Stimulated activated CD4-positive, alpha-beta T cell treated with anti-CD3 and anti-CD28 coated beads, Interleukin-1b, Interleukin-23, amount 100 ng/mL, for 1 hour (primary cell): Measurements from ENCODE around the gene CBX4.
"Not testable (repeated sequence)": the region's sequence is repeated elsewhere in the genome, so short reads cannot be mapped to it uniquely, and the experiment has no call there.

ENCODE experiments used
- DNase-seq, 2 donors: peaks; one replicate each; pipeline ENCODE4 v3.0.0-alpha.2; 2020; ENCODE audit warnings: low read depth in 2 of 2

CBX4 gene

DNA sequence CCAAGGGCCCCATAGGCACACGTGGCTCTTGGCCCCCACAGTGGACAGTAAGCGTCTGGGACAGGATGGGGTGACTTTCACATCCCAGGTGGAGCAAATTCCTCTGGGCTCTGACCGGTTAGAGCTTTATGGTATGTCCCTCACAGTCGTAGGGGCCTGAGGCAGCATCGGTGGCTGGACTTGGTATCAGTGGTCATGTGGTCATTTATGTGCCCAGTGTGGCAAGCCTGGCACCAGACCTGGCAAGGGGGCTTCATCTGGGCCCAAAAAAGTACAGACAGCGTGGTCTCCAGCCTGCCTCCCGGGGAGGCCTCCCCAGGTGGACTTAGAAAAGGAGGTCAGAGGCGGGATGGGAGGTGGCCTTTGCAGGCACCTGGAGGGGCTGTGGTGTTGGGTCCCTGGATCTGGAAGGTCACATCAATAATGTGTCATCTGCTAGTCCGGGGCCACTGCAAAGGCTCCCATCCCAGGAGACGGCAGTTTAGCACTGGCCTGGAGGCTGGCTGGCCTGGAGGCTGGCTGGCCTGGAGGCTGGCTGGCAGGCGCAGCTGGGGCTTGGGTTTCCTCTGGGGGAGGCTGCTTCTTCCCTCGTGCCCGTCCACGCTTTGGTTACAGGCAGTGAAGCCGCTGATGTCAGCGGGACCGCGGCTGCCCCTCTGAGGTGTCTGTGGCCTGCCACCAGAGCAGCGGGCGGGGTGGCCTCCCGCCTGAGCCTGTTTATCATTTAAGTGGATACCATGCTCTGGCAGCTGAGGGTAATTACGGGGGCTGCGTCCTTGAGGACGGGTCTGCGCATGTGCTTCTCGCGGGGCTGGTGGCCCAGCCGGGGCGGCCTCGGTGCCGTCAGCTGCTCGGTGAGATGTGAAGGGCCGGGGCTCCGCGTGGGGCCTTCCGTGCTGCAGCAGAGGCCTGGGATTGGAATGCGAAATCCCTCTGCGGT is 20.7 kb upstream of the CBX4 start:
- no peak for DNase-seq

DNA sequence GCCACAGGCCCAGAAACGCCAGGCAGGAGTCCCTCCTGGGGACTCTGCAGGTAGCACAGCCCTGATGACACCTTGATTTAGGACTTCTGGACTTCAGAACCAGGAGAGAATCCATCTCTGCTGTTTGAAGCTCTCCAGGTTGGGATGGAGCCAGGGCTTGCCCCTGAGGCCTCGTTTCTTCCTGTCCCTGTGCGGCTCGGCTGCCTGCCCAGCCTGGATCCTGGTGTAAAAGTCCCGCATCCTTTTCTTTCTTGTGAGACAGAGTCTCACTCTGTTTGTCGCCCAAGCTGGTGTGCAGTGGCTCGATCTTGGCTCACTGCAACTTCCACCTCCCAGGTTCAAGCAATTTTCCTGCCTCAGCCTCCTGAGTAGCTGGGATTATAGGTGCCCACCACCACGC is 17.9 kb upstream of the CBX4 start:
- no peak for DNase-seq

DNA sequence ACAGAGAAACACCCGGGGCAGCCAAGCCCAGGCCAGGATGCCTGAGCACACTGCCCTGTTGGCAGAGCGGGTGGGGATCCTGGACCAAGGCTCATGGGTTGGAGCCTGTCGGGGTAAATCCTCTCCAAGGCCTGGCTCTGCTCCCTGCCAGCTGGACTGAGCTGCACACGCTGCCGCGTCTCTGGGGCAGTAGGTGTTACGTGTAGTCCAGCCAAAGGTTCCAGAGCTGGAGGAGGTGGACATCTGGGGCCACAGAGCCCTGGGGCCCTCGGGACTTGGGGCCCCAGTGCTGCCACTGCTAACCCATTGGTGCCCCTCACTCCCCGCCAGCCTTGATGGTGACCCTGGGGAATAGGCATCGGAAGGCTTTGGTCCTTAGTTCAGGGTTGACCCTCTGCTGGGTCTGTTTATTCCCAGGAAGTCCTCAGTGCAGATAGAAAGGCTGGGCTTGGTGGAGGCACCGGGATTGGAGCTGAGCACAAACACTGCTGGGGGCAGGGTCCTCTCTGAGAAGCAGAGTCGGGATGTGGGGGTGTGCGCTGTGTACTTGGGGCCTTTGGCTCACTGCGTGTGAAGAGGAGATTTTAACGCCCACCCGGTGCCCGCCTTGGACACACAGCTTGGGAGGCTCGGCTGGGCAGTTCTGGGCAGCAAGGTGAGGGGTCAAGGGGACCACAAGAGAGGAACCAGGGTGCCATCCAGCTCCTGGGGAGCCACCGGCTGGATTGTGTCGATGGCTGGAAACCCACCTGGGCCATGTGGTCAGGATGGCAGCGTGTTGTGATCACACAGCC is 16.3 kb upstream of the CBX4 start:
- no peak for DNase-seq

DNA sequence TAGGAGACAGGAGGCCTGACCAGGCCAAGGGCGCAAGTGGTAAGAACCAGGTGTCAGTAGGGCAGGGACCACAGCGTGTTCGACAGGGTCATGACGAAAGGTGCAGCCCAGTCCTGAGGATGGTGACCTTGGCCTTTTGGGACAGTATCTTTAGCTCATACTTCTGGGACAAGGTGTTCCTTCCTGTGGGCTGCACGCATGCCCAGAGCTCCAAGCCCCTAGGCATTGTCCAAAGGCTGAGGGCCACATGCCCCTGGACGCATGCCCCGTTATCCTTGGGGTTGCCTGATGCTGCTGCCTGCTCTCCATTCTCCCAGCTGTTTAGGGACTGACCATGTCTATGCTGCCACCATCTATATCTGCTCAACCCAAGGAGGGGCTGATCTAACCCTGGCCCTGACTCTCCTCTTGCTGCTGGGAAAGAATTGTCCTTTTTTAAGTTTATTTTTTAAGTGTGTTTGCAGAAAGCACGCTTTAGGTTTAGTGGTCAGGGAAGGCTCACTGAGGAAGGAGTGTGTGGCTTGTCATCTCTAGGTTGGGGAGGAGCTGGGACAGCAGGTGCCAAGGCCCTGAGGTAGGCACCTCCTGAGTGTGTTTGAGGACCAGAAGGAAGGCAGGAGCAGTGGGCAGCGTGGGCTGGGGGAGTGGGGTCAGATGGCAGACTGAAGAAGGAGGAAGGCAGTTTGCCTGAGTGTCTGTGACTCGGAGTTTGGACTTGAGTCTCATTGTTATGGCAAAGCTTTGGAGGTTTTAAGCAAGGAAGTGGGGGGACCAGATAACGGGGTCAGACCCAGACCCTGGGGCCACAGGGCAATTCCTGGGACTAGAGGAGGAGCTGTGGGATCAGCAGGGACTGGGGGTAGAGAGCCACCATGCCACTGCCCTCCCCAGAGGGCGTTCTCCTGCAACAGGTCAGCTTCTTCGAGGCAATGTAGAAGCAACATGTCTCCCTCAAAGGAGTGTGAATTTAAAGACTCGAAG is 15.1 kb upstream of the CBX4 start:
- no peak for DNase-seq

DNA sequence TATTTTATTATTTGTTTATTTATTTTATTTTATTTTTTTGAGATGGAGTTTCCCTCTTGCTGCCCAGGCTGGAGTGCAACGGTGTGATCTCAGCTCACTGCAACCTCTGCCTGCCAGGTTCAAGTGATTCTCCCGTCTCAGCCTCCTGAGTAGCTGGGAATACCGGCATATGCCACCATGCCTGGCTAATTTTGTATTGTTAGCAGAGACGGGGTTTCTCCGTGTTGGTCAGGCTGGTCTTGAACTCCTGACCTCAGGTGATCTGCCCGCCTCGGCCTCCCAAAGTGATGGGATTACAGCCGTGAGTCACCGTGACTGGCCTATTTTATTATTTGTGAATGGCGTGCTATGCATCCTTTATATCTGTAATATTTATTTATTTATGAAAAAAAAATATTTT is 13.9 kb upstream of the CBX4 start:
- DNase-seq = not testable (repeated sequence)

DNA sequence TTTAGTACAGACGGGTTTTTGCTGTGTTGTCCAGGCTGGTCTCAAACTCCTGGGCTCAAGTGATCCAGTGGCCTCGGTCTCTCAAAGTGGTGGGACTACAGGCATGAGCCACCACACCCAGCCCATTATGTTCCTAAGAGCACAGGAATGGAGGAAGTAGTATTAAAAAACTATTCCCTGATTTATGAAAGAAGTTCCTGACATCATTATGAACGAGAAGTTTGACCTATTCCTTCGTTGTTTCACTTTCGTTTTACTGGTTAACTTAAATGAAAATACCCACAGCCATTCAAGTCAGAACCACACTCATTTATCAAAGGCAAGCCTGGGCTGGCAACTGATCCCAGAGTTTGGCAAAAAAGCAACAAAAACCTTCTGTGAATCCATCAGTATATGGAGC is 13.5 kb upstream of the CBX4 start:
- no peak for DNase-seq

DNA sequence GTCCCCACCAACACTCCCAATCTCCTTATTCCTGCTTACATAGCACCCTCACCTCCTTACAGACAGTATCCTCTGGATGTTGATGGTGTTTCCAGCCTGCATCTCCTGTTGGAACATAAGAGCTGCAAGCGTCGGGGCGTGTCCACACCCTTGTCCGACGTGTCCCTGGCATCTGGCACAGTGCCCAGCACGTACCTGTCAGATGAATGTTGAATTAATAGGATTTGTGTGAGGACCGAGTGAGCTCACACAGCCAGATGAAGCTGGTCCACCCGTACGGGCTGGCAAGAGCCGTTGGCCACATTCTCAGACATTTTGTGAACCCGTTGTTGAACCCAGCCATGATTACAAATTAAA is 12.2 kb upstream of the CBX4 start:
- no peak for DNase-seq

DNA sequence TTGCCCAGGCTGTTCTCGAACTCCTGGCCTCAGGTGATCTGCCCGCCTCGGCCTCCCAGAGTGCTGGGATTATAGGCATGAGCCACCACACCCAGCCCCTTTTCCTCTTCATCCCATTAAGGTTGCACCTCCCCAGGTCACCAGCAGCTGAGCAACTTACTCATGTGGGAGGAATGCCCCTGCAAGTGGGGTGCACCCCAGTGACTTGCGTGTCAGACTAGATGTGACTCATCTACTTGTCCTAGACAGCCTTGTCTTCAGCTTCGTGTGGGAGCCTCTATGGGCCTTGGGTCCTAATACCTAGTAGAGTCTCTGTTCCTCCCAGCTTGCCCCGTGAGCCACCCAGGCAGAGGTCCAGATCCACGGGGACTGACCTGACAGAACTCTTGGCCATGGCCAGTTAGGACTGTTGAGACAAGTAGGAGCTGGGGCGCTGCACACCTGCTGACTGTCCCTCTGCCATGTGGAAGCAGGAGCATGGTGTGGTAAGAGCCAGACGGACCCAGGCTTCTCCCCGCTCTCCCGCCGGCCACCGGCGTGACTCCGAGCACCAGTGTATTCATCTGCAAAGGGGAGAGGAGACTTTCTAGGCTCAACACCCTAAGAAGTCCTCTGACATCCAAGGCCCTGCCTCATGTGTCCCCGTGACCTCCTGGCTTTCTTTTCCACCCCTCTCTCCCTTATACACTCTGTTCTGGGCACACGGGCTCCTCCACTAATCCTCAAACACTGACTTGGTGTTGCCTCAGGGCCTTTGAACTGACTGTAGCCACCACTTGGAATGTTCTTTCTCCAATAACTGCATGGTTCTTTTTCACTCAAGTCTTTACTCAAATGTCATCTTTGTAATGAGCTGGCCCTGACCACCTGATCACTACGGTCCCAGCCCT is 11.6 kb upstream of the CBX4 start:
- DNase-seq = no peak

DNA sequence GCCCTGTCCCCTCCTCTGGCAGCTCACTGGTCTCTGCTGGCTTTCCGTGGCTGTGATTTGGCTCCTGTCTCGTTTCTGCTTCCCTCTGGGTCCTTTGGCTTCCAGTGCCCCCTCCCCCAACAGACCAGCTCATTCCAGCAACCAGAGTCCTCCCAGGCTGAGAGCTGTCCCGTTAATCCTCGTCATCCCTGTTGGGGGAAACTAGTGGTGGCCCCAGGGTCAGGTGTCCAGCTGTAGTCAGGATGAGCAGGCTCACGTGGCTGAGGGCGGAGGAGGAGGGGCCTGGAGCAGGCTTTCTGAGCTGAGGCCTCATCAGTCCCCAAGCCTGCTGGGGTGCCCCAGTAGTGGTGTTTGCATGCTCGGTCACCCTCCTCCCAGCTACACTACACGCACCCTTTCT is 10.7 kb upstream of the CBX4 start:
- DNase-seq = no peak

DNA sequence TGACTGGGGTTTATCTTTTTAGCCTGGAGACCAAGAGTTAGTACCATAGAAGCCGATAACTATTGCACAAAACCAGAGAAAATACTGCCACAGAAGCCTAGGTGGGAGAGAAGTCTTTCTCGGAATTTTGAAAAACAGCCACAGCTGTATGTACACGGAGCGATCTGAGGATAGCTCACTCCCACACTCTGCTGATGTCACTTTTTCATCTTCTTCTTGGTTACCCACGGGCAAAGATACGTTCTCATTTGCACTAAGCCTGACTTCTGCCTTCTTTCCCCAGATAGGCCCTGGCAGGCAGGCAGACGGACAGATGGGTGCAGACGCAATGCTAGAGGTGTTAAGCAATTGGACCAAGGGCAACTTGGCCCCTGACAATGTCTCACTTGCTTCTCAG is 9.1 kb upstream of the CBX4 start:
- DNase-seq = no peak

DNA sequence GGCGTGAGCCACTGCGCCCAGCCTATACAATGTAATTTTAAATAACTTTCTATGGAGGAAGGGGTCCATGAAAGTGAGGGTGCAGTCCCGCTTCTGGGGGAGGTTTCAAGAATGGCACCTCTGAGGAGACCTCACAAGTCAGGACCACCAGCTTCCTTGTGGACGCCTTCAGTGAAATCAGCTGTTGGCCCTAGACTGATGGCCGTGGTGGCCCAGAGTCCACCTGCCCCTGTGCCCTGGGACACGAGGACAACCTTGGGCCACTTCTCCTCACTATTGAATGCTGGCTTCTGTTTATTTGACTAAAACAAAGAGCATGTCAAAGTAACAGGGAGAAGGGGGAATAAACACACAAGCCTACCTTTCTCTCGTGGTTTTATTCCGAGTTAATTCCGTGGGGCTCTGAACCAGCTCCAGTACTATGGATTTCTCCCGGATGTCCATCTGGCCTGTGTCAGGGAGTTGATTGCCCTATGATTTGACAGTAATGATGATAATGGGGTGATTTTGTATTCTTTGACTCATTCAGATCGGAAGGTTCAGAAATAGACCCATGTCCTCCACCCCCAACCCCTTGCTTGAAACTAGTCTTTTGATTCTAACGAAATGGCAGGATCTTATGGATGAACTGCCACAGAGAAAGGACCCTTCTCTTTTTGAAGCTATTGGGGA is 8.6 kb upstream of the CBX4 start:
- no peak for DNase-seq

DNA sequence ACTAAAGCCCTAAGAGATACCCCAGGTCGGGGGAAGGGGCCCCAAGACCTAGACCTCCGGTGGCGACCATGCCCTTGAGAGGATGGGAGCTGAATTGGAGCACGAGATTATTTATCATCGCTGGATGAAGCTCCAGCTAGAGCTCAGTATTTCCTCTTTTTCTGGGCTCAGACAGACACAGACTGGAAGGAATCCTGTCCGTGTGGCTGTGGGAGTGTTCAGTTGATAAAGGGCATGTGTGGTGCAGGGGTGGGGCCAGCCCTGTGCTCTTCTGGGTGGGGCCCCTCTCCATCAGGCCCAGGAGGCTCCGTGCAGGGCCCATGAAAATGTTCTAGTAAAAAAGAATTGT is 6.3 kb upstream of the CBX4 start:
- DNase-seq = no peak

DNA sequence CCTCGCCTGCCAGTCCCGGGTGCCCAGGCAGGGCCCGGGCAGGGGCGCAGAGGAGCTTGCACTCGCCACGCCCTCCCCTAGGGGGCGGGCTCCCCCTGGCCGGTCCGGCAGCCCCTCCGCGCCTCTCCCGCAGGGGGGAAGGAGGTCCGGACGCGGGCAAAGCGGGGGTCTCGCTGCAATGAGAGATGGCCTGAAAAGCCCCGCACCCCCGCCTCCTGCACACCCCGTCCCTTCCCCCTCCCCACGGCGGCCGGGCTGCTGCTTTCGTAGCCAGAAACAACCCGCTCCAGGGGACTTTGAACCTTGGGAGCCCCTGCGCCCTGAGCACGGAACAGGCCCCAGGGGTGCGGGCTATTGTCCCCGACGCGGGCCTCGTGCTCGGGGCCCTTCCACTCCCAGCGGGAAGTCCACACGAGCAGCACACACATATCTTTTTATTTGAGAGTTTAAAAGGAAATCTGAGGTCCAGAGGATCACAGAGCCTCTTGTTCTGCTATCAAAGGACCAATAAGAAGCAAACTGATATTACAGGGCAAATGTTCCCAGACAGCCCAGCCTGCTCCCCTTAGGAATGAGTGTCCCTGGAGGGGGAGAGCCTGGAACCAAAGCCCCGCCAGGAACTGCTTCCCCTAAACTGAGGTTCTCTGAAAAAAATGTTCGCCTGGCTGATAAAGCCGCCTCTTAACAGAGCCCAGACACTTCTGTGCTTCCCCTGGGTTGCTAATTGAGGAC is 5.8 kb upstream of the CBX4 start:
- DNase-seq = no peak

DNA sequence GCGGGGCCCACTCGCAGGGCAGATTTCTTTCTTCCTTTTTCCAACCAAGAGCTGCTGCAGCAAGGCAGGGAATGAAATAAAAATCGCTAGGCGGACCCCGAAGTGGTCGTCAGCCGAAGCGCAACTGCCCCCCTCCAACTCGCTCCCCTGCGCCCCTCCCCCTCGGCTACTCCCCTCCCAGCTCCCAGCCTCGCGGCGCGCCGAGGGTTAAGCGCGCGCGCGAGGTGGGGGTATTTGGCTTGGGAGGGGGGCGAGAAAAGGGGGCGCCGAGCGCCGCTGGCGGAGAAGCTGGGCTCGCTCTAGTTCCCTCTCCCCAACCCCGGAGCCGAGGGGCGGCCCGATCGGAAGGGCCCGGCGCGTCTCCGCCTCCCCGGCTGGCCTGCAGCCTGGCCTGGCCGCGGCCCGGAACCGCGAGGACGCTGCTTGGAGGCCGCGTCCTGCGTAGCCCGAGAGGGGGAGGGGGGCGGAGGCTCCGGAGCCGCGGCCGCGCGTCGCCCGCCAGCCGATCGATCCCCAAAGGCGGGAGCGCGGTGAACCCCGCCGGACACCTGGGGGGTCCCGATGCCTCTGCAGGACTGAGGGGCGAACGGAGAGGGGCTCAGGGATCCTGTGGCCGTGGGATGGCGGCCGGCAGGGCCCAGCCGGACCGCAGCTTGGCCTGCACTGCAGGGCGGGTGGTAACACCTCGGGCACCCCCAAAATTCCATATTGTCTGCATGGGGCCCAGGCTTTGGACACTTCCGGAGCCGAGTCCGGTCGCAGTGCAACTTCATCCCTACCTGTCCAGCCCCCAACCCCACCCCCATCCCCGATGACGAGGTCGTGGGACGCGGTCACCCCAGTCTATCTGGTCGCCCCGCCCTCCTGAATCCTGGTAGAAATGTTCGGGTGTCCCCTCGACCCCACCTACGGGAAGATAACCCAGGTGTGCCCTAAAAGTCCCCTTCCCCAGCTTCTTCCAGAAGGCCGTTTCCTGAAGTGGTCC is 4.9 kb upstream of the CBX4 start:
- DNase-seq = no peak

DNA sequence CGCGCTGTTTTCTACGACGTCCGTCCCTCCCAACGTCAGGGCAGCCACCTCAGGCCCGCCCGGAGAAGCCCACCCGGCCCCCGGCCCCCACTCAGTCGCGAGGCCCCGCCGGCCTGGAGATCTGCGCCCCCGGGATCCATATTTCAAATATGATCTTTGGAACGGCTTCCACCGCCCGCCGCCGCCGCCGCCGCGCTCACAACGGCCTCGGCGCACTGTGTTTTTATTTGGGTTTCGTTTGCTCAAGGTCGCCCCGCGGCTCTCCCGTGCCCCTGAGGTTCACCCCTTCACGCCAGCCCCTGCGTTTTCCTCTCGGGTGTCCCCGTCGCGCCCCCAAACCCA is 4.2 kb upstream of the CBX4 start:
- no peak for DNase-seq

DNA sequence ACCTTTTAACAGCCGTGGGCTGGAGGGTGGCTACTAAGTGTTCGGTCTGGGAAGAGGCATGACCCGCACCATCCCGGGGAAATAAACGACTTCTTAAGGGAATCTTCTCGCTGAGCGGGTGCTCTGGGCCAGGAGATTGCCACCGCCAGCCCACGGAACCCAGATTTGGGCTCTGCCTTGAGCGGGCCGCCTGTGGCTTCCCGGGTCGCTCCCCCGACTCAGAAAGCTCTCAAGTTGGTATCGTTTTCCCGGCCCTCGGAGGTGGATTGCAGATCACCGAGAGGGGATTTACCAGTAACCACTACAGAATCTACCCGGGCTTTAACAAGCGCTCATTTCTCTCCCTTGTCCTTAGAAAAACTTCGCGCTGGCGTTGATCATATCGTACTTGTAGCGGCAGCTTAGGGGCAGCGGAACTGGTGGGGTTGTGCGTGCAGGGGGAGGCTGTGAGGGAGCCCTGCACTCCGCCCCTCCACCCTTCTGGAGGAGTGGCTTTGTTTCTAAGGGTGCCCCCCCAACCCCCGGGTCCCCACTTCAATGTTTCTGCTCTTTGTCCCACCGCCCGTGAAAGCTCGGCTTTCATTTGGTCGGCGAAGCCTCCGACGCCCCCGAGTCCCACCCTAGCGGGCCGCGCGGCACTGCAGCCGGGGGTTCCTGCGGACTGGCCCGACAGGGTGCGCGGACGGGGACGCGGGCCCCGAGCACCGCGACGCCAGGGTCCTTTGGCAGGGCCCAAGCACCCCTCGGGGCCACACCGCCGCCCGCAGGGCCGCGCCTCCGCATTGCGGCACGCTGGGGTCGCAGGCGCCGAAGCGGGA is 3.6 kb upstream of the CBX4 start:
- no peak for DNase-seq

DNA sequence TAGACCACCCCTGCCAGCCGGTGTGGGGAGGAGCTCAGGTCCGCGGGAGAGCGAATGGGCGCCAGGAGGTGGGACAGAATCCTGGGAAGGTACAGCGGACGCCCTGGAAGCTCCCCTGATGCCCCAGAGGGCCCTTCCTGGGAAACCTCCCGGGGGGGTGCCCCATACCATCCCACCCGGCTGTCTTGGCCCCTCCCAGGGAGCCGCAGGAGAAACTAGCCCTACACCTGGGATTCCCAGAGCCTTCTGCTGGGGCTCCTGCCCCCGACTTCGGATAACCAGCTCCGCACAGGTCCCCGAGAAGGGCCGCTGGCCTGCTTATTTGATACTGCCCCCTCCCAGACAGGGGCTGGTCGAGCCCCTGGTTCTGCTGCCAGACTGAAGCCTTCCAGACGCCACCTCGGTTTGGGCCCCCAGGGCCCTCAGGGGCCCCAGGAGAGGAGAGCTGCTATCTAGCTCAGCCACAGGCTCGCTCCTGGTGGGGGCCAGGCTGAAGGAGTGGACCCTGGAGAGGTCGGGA is 3.0 kb upstream of the CBX4 start:
- no peak for DNase-seq
